HG02970 (cell line): ENCODE measurements around the gene CLDN18.

ENCODE experiments used
- ATAC-seq: cut with Tn5 transposase; IDR thresholded peaks from one replicate; pipeline ENCODE4 v1.9.1; 2021; ENCODE audit warnings: mild to moderate bottlenecking, moderate library complexity, moderate number of reproducible peaks; ENCODE audit not compliant: unreplicated experiment, low FRiP score

The CLDN18 gene

GRCh38 chr3:138059261-138059660 is 49.3 kb downstream of the CLDN18 start:
- no peak for ATAC-seq

- ATAC-seq = no peak
Observed at GRCh38 chr3:138060792-138061191, 50.8 kb downstream of the CLDN18 start.

GRCh38 chr3:138062037-138062436 is 52.1 kb downstream of the CLDN18 start:
- no peak for ATAC-seq

DNA sequence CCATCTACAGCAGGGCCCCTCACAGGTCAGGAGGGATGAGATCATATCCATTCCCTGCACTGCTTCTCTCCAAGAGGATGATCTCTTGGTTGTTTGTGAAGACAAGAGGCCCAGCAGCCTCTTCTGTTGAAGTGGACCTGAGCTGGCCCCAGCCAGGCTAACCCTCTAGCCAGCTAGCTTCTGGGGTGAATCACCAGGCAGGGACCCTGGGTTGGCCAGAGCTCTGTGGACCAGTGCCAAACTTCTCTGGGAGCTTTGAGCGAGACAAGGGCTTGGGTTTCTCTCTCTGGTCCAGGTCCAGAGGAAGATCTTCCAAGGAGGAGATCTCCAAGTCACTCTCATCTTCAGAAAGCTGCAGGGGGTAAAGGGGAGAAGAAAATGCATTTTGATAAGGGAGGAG is 52.7 kb downstream of the CLDN18 start:
- ATAC-seq = no peak

DNA sequence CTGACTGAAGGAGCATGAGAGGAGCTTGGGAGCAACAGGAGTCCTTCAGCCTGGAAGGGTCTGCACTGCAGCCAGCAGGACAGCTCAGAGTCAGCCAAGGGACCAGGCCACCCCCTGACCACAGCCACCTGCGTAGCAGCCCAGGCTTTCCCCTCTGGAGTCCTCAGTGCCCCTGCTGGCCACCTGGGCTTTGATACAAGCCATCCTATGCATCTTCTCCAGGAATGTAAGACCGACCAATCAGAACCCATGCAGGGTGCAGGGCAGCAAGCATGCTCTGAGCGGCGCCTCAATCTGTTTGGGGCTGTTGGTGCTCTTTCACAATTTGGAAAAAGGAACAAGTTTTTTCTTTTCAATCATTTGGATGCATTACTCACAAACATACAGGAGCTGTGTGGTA is 53.5 kb downstream of the CLDN18 start:
- no peak for ATAC-seq

DNA sequence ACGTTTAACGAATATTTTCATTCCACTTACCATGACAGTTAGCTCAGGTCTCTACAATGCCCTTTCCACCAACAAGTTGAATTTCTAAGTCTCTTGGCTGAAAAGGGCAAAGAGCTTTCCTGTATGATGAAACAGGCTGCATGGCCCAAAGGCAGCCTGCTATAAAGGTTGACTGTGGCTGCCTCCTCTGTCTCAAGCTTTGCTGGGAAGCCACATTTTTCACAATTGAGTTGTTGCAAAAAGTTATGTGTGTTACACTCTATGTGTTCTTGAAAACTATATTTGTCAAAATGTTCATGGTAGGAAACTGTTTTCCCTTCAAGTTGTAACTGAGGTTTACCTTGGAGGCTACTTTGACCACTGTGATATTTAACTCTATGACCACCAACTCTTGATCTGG is 56.0 kb downstream of the CLDN18 start:
- ATAC-seq = no peak

DNA sequence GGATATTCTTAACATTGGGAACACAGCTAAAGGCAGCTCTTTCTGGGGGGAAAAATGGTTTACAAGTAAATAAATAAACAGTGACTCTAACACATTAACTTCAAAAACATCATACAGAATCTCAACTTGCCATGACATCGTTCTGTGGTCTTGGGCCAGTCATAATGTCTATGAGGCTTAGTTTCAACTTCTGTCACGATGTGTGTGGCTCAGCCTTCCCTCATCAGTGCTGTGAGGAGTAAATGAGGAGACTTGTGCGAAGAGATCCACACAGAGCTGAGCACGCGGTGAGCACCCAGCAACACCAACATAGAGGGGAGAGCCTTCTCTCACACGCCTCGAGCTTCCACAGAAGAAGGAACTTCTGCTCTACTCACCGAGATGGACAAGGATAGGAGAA is 56.4 kb downstream of the CLDN18 start:
- peak; percentile 63 for ATAC-seq

- ATAC-seq = no peak
Observed at GRCh38 chr3:138066972-138067371, 57.0 kb downstream of the CLDN18 start.

- ATAC-seq = no peak
Observed at GRCh38 chr3:138068046-138068445, 58.1 kb downstream of the CLDN18 start.

GRCh38 chr3:138068579-138069174 is 58.7 kb downstream of the CLDN18 start:
- peak; percentile 55 for ATAC-seq

DNA sequence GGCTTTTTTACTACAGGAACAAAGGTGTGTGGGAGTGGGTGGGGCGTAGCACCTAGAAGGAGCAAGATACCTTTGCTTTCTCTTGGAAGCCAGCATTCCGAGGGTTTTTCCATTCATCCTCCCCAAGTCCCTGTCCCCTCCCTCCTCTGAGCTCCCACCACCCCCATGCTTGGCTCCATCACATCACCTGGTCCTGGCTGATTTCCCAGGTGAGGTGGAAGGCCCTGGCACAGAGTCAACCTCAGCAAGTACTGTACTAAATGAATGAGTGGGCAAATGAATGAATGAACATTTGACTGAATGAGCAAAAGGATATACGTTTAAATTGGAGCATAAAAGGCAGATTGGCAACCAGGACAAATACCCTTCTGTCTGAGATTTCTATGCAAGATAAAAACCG is 60.0 kb downstream of the CLDN18 start:
- ATAC-seq = no peak

DNA sequence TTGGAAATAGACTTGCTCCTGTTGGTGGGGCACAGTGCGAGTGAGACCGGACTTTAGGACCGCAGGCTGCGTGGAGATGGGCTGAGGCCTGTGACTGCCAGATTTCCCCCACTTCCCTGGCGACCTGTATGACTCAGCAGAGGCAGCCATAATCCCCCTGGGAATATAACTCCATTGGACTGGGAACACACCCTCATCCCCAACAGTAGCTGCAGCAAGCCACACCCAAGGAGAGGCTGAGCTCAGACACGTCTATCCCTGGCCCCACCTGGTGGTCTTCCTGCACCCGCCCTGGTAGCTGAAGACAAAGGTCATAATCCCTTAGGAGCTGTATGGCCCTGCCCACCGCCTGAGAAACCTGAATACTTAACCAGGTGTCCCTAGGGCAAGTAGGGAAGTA is 62.8 kb downstream of the CLDN18 start:
- ATAC-seq = no peak

- no peak for ATAC-seq
Observed at GRCh38 chr3:138078096-138078495, 68.1 kb downstream of the CLDN18 start.

DNA sequence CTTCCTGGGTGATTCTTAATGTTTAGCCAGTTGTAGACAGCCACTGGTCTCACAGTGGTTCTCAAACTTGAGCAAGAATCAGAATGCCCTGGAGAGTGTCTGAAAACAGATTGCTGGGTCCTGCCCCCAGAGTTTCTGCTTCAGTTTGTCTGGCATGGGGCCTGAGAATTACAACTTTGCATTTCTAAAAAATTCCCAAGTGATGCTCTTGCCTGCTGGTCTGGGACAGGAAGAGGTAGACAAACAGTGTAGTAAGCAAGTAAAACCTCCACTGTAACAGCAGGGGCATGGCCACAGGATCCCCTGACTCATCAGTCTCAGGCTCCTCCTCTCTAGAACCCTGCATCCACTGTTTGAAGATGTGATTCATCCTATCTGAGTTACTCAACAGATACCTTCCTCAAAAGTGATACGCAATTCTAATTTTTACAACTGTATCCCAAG is 69.0 kb downstream of the CLDN18 start:
- ATAC-seq = no peak

- ATAC-seq = no peak
Observed at GRCh38 chr3:138079901-138080300, 69.9 kb downstream of the CLDN18 start.

DNA sequence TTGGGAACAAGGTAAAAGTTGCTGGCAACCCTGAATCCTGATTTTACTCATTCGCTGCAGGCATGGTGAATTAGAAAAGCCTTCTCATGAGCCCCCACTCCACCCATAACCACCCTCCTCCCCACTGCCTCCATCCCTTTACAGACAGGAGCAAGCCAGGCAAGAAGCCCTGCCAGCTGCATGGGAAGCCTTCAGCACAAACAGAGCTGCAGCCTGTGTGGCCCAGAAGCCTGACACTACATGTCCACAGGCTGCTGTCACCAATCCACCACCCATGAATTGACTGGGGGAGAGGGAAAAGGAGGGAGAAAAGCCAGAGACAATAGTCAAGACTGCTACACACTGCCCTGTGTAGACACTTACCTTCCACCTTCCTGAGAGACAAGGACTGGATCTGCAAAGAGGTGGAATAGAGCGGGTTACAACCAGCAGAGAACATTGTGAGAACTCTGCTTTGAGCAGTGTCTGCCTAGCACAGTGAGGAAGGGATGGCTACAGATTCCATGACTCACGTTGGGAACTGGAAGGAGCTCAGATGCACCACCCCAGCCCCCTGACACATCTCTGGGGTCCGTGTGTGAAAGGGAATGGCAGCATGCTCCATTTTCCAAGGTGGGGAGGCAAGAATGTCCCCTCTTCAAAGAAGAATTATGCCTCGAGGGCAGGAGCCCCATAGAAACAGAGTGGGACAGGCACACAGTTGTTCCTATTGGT is 71.6 kb downstream of the CLDN18 start:
- ATAC-seq = no peak

DNA sequence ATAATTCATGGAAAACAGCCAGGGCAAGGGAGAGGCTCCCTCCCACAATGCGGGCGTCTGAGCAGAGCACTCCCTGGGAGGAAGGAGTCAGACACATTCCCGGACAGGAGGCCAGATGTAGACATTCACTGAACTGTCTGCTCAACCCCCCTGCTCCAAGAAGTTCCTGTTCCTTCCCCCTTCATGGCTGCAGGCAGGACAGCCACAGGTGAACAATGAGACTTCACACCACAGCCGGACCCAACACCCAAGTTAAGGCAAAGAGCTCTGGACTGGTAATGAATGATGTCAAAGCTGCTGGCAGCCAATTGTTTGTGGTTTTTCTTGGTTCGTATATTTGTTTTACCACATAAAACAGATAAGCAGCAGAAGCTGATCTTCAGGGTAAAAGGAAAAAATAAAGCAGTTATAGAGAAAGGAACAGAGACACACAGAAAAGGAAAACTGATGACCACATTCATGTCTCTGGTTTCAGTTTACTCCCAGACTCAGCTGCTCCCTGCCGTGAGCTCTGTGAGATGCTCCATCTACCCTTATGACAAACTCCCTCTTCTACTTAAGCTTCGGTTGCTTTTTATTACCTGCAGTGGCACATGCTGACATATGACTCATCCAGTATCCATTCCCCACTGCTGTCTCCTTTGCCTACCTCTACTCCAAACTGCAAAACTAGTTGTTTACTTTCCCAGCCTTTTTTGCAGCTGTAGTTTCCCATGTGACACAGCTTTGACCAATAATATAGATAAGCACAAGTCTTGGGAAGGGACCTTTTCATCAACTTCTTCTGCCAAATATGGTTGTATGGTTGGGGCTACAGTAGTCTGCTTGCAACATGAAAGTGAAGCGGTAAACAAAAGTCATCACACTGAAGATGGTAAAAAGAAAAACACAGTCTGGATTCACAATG is 72.4 kb downstream of the CLDN18 start:
- no peak for ATAC-seq

GRCh38 chr3:138082992-138083386 is 73.0 kb downstream of the CLDN18 start:
- no peak for ATAC-seq
